Esophagus mucosa (tissue), 1 donor: ENCODE measurements around the gene COL16A1. TPM values are rescaled to one million over a fixed set of nuclear protein-coding genes. Genes with fewer than 3 reads are reported as not detected.

Source experiments
- ATAC-seq: fragments of 200-7000 bp; cut with Tn5 transposase; one replicate; pipeline ENCODE4 v1.9.1; 2020
- total RNA-seq: library from RNA; stranded (reverse); gene quantifications from one replicate; pipeline ENCODE4 v1.2.4, GENCODE V29; 2023
- donor health status: DM: yes; HTN: yes; CAD: no.

The COL16A1 gene
- total RNA-seq, 1 donor from 2014 or later = 11.8 TPM

DNA sequence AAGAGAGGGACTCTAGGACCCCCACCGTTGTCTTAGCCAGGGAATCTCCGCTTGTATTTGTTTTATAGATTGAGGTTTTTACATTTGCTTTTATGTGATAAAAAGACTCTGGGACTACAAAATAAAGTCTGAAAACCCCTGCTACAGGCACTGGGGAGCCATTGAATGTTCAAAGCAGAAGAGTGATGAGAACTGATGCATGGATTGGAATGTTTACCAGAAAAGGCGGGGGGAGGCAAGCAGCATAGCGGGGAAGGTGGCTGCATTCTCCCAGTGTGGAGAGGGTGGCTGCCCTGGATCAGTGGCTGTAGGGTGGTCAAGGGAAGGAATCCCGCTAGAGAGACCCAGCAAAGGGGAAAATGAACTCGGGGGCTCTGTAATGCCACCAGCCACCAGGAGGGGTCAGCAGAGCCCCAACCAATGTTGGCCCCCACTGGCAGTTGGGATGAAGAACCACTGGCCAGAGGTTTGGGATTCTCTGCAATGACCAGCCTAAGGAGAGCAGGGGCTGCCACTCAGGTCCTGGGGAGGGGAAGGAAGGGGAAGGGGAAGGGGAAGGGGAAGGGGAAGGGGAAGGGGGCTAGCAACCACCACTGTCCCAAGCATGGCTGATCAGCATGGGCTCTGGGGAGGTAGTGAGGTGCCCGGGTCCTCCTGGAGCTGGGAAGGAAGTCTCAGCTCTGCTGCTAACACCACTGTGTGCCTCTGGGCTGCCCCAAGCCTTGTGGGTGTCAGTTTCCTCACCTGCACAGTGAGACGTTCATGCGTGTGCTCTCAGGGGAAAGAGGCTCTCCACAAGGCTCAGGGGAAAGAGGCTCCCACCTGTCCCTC, 40.0 kb downstream of the COL16A1 start:
- ATAC-seq = peak; percentile 28

DNA sequence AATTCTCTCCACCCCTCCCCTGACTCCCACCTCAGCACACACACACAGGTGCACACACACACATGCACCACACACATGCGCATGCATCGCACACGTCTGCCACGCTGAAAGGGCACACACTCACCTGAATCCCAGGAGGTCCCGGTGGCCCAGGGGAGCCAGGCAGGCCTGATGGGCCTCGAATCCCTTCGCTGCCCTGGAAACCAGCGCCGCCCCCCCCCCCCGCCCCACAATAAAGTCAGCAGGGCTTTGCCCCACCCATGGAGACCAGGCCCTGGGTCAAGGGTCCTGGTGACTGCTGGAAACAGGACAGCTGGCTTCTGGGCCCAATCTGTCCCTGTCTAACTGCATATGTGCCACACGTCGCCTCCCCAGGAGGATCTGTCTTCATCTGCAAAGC, 41.4 kb downstream of the COL16A1 start:
- no peak for ATAC-seq

DNA sequence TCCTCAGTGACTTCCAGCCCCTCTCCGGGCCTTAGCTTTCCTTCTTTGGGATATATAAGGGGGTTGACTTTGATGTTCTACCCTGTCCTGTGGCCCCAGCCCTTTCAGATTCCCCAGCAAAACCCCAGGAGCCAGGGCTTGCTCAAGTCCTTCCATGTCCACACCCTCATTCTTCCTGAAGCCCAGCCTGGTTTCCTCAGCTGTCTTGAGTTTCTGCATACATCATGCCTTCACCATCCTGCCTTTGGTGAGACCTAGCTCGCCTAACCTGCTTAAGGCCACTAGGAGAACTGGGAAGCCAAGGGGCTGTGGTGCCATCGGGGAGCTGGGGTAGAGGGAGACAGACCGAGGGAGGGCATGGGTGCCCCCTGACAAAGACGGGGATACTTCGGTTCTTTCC, 42.0 kb downstream of the COL16A1 start:
- ATAC-seq = no peak

DNA sequence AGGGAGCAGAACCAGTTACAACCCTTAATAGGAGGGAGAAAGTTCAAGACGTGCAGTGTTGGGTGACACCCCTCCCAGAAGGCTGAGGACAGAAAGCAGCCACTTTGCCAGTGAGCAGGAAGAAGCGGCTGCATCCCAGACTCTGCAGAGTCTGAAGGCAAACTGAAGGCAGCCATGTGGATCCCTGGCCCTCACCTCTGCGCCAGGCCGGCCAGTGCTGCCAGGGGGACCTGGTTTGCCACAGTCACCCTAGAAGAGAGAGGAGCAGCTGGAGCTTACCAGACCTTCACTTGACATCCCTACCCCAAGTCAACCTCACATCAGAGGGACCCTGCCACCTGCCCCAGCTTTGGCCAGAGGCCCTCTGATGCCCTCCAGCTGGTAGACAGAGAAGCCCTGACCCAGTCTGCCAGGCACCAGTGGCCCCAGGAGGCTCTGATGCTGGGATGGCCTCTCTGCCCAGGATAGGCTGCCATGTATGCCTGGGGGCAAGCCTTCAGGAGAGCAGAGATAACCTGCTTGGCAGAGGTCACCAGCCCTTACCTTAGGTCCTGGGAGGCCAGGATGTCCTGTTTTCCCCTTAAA, 42.9 kb downstream of the COL16A1 start:
- no peak for ATAC-seq

DNA sequence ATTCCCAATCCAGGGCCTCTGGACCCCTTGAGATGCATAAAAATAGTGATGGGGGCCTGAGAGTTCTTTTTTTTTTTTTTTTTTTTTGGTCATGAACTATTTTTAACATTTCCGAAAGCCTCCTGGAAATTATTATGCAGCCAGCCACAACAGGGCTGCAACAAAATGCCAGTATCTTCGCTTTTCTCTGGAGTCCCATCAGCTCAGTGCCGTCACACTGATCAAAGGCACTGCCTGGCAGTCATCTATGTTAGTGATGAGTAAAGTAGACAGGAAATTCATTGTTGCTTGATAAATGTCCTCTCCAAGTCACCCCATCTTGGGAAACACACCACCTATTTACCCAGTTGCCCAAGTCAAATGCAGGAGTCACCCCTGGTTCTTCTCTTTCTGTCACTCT, 43.9 kb downstream of the COL16A1 start:
- no peak for ATAC-seq

DNA sequence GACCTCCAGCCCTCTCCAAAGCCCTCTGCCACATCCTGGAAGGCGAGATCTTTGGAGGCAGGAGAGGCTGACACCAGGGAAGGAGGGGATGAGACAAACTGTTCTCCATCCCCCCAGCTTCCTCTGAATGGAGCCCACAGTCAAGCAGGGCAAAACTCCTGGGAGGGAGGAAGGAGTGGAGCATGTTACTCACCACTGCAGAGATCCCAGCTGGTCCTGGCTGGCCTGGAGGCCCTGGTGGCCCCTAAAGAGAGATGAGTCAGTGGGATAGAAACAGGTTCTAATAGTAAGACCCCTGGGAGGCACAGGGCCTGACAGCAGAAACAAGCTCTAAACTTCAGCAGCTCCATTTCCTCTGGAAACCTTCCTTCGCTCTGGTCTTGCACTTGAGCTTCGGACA, 45.1 kb downstream of the COL16A1 start:
- ATAC-seq = no peak

DNA sequence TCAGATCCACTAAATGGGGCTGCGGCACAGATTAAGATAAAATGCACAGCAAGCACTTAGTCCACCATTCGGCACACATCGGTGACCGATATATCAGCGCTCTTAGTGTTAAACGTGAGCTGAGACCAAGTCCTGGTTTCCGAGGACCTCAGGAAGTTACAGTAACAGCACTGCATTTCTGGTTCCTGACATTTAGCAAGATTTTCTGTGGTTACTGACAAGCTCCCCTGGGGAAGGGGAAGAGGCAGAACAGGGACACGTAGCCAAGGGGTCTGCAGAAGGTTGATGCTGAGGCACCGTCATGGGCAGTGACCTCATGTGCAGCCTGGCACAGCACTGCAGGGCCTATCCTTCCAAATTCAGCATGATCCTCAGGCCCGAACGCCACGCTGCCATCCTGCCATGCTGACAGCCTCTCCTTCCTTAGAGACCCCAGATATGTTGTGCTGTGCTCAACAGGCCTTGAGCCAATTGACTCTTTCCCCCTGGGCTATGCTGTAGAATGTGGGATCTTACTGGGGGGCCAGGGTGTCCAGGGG, 45.8 kb downstream of the COL16A1 start:
- no peak for ATAC-seq

DNA sequence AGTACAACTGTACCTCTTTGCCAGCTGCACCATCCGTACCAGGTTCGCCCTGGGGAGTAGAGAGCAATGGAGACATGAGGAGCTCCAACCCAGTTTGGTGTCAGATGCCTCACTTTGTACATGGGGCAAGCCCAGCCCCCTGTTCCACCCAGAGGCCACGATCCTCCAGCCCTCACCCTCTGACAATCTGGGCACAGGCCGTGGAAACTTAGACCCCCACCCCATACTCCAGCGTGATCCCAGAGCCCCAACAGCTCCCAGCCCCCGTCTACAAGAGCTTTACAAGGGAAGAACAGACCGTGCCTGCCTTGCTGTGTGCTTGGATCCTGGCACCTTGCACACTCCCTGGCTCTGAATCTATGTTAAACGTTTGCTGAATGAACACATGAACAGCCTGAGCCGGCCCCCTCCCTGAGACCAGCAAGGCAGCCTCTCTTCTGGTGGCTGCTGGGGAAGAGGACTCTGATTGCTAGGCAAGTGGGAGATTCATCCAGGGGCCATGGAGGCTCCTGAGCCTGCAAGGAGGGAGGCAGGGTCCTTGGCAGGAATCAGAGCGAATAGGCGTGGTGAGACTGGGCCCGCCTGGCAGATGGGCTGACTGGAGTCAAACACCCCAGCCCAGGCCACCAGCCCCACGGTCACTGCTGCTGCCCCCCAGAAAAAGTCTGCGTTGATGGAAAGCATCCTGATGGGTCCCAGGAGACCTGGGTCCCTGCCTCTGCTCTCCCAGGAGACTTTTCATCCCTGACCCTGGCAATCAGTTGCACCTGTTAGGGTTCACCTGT, 46.6 kb downstream of the COL16A1 start:
- no peak for ATAC-seq

DNA sequence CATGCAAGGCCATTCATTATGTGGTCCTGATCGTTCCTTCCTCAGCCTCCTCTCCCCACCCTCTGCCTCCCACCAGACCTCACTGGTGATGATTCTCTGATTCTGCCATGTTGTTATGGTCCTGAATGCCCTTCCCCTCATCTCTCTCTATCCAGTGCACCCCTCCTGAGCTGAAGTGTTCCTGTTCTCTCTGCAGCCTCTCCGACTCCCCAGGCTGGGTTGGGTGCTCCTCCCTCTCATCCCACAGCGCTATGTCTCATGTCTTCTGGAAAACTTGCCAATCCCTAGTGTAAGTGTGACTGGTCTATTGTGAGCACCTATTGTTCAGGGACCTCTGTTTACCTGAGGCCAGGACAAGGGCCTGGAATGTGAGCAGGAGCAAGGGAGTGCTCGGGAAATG, 48.1 kb downstream of the COL16A1 start:
- ATAC-seq = no peak

DNA sequence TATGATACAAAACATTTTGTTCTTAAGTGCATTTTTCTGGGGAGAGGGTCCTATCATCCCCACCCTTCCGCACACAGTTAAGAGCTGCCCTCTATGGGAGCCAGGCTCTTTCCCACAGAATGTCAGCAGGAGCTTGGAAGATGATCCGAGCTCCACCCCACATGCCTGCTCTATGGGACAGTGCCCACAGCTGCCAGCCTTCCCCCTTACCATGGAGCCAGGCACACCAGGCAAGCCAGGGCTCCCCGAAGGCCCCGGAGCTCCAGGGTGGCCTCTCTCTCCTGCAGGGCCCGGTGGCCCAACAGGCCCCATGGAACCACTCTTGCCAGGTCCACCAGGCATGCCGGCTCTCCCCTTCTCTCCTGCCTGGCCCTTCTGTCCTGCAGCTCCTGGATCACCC, 48.7 kb downstream of the COL16A1 start:
- no peak for ATAC-seq

DNA sequence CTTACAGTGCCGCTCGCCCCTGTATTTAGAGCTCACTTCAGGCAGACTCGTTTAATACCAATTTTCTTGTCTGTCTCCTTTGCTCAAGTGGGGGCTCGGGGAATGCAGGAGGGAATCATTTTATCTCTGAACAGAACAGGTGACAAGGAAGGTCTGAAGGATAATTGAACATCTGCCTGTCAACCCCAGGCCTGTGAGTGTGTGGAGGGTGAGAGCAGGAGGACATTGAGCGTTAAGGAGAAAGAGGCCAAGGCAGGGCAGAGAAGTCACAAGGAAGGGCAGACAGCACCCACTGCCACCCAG, 49.4 kb downstream of the COL16A1 start:
- ATAC-seq = no peak

DNA sequence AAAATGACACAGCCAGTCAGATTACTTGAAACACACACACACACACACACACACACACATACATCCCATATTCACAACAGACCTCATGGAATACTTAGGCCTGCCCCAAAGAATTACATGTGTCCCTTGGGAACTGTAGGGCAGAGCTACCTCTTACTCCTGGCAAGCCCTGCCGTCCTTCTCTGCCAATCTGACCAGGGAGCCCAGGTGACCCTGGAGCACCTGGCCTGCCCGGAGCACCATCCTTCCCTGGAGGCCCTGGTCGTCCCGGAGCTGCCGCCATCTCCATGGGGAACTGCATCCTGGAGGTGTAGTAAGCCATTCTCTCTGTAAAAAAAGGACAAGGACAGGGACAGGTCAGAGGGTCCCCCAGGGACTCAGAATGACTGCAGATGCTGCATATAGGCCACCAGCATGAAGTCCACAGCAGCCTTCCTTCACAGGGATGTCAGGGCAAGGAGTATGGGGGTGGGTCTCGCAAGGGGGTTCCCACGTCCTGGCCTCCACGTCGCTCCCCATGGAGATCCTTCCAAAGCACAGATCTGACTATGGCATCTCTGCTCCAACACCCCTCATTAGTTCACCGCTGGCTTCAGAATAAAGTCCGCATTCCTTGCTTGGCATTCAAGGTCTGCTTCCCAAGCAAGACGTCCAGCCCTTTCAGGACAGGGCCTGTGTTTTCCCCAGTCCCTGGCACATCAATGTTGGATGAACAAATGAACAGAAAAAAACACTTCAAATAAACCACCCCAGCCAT, 49.9 kb downstream of the COL16A1 start:
- no peak for ATAC-seq

DNA sequence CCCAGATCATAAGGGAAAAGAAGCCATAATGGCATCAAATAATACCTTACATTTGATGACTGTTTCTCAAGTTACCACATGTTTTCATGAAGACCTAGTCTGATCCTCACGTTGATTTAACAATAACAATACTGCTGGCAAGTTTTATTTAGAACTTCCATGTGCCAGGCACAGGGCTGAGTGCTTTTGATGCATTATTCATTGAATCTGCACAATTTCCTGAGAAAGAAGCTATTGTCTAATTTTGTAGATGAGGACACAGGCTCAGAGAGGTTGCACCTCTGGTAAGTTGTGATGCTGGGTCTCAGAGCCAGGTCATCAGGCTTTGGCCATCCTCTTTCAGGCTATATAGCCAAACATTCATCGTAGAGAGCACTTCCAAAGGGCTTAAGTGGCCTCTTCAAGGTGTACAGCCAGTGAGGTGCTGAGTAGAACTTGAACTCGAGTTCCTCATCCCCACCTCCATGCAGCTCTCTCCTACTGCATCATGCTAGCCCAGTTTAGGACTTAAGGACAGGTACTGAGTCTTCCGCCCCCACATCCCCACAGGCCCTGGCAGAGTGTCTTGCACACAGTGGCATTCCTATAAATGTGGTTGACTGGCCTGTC, 50.8 kb downstream of the COL16A1 start:
- no peak for ATAC-seq

DNA sequence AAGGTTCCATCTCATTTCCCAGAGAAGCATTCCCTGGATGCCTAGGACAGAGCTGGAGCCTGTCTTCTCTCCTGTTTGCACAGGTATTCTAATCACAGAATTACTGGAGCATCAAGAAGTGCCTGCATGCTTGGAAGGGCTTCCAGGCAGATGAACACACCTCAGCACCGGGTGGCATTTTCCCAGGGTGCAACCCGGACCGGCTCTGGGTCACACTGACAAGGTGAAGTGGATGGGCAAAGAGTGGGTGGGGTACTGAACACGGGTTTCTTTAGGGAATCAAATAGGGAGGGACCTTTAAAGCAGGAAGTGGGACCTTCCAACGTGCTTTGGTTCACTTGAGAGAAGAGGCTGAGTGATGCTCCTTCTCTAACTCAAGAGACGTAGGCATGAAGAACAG, 52.1 kb downstream of the COL16A1 start:
- ATAC-seq = no peak

DNA sequence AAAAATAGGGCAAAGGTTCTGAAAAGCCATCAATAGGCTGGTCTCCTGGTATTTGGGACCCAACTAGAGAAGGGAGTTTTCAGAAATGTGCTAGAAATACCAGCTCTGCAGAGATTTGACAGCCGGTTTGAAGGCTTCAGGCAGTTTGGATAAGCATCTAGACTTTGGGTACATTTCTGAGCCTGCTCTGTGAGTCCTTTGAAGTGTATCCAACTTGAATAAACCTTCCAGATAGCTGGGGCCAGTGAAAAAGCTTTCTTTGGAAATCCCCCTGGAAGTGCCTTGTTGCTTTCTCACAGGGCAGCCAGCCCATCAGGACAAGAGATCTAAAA, 52.8 kb downstream of the COL16A1 start:
- ATAC-seq = no peak

DNA sequence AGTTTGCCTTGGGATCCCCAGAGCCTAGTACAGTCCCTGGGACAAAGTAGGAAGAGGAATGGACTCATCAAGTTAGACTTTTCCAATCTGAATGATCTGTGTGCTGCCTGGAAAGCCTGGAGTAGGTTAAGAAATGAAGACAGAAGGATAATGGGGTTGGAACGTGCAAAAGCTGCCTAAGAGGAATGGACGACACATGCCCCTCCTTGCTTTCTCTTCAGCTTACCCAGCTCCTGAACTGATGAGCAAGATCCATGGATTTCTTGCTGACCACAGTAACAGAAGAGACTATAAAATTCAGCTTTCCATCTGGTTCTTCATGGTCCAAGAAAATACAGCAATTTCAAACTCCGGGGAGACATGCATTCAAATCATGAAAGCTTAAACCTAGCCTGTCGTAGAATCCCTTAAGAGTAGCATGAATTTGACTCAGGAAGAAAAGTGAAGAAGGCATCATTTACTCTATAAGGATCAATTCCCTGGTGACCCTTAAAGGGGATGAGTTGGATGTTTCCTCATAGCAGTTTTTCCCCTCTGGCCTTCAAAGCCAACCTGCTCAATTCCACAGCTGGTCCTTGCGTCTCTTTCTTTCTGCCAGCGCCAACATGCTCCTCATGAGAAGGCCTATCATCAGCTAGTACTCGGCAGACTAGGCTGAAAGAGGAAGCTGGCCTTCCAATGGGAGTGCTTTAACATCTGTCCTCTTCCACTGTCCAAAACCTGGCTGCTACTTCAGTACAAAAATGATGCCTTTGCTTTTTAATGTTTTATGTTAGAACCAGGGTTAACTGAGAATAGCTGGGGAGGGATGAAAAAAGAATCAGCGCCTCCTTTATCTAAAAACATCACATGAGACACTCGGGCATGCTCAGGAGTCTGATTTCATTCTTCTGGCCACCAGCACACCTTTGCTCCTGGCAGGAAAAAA, 53.4 kb downstream of the COL16A1 start:
- ATAC-seq = no peak

DNA sequence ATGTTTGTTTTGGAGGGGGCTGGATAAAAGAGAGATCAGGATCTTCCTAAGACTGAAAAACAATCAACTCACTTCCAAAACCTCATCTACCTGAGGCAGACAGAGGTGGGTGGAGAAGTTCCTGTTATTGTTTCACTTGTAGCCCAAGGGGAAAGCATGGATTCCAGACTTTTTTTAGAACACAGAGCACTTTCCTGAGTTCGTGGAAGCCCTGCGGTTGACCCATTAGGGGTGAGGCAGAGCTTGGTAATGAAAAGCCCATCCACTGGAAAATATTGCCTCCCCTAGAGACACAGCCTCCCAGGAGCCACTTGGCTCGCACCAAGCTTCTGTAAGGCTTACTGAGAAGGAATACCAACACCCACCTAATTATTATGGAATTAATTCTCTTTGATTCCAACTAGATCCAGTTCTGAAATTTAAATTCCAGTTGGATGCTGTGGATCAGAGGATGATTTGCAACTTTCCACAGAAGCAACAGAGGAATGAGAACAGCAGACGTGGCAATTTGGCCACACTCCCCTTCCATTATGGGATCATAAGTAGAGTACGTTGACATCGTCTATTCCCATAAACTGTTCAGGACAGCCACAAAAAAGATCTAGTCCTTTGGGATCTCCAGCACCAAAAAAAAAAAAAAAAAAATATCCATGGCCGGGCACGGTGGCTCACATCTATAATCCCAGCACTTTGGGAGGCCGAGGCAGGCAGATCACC, 55.0 kb downstream of the COL16A1 start:
- no peak for ATAC-seq

DNA sequence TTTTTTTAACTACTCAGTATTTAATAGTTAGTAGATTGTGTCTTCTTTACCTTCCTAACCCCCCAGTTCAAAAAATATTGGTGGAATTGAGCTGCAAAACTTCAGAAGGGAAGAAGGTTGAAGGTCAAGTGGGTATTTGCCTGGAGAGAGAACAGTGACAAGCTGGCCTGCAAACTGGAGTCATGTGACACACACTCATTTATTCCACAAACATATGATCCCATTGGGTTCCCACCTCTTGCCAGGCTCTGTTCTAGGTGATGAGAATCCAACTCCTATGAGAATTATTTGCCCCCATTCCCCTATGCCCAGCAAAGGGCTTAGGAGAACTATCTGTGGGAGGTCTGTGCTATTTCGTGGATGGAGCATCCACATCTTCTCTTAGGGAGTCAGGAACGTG, 55.6 kb downstream of the COL16A1 start:
- ATAC-seq = no peak

DNA sequence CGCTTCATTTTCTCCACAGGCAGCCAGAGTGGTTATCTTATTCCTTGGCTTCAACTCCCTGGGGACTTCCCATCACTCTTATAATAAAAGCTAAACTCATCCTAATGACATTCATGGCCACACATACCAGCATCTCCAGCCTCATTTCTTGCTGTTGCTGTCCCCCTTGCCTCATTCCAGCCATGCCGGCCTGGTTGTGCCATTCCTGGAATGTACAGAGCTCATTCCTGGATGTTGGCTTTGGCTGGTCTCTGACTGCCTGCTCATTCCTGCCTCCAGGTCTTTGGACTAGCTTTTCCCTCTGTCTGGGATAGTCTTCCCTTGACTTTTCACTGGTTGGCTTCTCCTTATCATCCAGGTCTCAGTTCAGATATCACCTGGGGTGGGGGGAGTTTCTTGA, 56.7 kb downstream of the COL16A1 start:
- ATAC-seq = no peak

DNA sequence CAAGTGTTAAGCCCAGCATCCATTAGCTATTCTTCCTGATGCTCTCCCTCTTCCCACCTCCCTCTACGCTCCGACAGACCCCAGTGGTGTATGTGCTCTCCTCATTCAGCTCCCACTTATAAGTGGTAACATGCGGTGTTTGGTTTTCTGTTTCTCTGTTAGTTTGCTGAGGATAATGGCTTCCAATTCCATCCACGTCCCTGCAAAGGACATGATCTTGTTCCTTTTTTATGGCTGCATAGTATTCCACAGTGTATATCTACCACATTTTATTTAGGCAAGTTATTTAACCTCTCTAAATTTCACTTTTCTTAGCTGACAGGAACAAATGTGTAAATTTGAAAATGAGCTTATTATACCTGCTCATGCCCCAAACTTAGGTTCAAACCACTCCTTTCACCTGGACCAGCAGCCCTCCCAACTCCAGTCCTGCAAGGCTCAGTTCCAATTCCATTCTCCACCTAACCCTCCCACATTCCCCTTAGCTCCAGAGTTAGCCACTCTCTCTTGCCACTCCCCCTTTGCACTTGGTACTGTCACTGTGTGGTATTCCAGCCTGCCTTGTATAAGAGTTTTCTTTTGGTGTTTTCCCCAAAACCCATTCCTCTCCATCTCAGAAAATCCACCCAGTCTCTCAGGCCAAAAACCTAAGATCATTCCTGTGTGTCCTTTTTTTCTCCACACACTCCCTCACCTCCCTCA, 57.4 kb downstream of the COL16A1 start:
- no peak for ATAC-seq
